Sciatic nerve (tissue), 2 donors: ENCODE results near the gene KCTD13. TPM values are rescaled to one million over a fixed set of nuclear protein-coding genes. Genes with fewer than 3 reads are reported as not detected.
"Not testable (repeated sequence)": the region's sequence is repeated elsewhere in the genome, so short reads cannot be mapped to it uniquely, and the experiment has no call there.

Source experiments
- ATAC-seq: fragments of 200-7000 bp; cut with Tn5 transposase; one replicate; pipeline ENCODE4 v1.9.1; 2020; ENCODE audit warnings: mild to moderate bottlenecking, moderate library complexity
- DNase-seq: peaks from one replicate; pipeline ENCODE4 v3.0.0-alpha.2; 2020; ENCODE audit warnings: low spot score
- intact Hi-C: fragments of 100-400 bp; cut with DNase I; formaldehyde crosslinking; loops from one replicate; pipeline ENCODE4 v1.14.2; 2022
- total RNA-seq: library from RNA; stranded (reverse); fragmentation: NEBNext Ultra II Directional; extraction: Animal tissue kit (Norgen Biotek cat#: 25700); gene quantifications from one replicate; pipeline ENCODE4 v1.2.1, GENCODE V29; 2021
- donor health status: DM: no; HTN: no; CAD: no.
- donor health status: DM: no; HTN: no; CAD: no.

KCTD13 gene
- total RNA-seq, 1 donor from 2014 or later, result 30.4 TPM

GRCh38 chr16:29950806-29951461 is 24.9 kb upstream of the KCTD13 start:
- DNase-seq, result no peak
- ATAC-seq, result no peak
- intact Hi-C loops, result no loop called here

GRCh38 chr16:29947897-29948296 is 21.9 kb upstream of the KCTD13 start:
- no peak for DNase-seq
- no peak for ATAC-seq
- intact Hi-C loops, result no loop called here

- DNase-seq, result no peak
- ATAC-seq, result peak; percentile 50
Observed at GRCh38 chr16:29943846-29944799, 18.1 kb upstream of the KCTD13 start.

GRCh38 chr16:29940656-29941055 is 14.6 kb upstream of the KCTD13 start:
- ATAC-seq (no peak), DNase-seq (no peak)
- intact Hi-C loops, result no loop called here

More at GRCh38 chr16:29943846-29944799, 18.1 kb upstream of the KCTD13 start:
- intact Hi-C loops, result no loop called here

- DNase-seq, intact Hi-C loops, ATAC-seq: not testable (repeated sequence)
Observed at GRCh38 chr16:29931750-29932149, 5.7 kb upstream of the KCTD13 start.

- intact Hi-C loops, result loop anchor here (10.0 kb wide), 1 partner anchor 78 kb away; no protein-coding TSS in a partner anchor
- no peak for ATAC-seq
- DNase-seq, result no peak
Observed at GRCh38 chr16:29927070-29927905, 1.3 kb upstream of the KCTD13 start.

GRCh38 chr16:29926711-29927052 is 656 bp upstream of the KCTD13 start:
- peak; percentile 74 for ATAC-seq
- intact Hi-C loops, result loop anchor here (10.0 kb wide), 1 partner anchor 78 kb away; no protein-coding TSS in a partner anchor
- no peak for DNase-seq

GRCh38 chr16:29925105-29925756 is 795 bp downstream of the KCTD13 start:
- no peak for DNase-seq

GRCh38 chr16:29922986-29923501 is 3.0 kb downstream of the KCTD13 start:
- ATAC-seq (no peak), DNase-seq (no peak)
- intact Hi-C loops, result loop anchor here (10.0 kb wide), 1 partner anchor 82 kb away; no protein-coding TSS in a partner anchor

More at GRCh38 chr16:29925105-29925756, 795 bp downstream of the KCTD13 start:
- ATAC-seq, result no peak
- intact Hi-C loops, result loop anchor here (10.0 kb wide), 1 partner anchor 80 kb away; no protein-coding TSS in a partner anchor

- DNase-seq, result no peak
- intact Hi-C loops, result loop anchor here (10.0 kb wide), 1 partner anchor 82 kb away; no protein-coding TSS in a partner anchor
- ATAC-seq, result no peak
Observed at GRCh38 chr16:29922326-29922725, 3.7 kb downstream of the KCTD13 start.

- ATAC-seq, result no peak
- DNase-seq, result no peak
- intact Hi-C loops, result loop anchor here (10.0 kb wide), 1 partner anchor 84 kb away; no protein-coding TSS in a partner anchor
Observed at GRCh38 chr16:29921034-29921385, 5.0 kb downstream of the KCTD13 start.

GRCh38 chr16:29920288-29921033 is 5.6 kb downstream of the KCTD13 start:
- ATAC-seq (no peak), DNase-seq (no peak)
- intact Hi-C loops, result loop anchor here (10.0 kb wide), 1 partner anchor 84 kb away; no protein-coding TSS in a partner anchor

GRCh38 chr16:29916979-29917378 is 9.0 kb downstream of the KCTD13 start:
- no peak for ATAC-seq
- no peak for DNase-seq
- intact Hi-C loops, result no loop called here

- ATAC-seq (no peak), DNase-seq (no peak)
- intact Hi-C loops, result no loop called here
Observed at GRCh38 chr16:29915590-29916247, 10.3 kb downstream of the KCTD13 start.

GRCh38 chr16:29913514-29913913 is 12.5 kb downstream of the KCTD13 start:
- ATAC-seq, result no peak
- intact Hi-C loops, result no loop called here
- no peak for DNase-seq

GRCh38 chr16:29912087-29912486 is 13.9 kb downstream of the KCTD13 start:
- no peak for ATAC-seq
- intact Hi-C loops, result no loop called here
- no peak for DNase-seq

- ATAC-seq (no peak), DNase-seq (no peak)
- intact Hi-C loops, result no loop called here
Observed at GRCh38 chr16:29911676-29912010, 14.4 kb downstream of the KCTD13 start.
